ENCODE data around the gene LENEP. TPM values are rescaled to one million over a fixed set of nuclear protein-coding genes. Genes with fewer than 3 reads are reported as not detected.

Gene LENEP
- total and polyA plus RNA-seq, 2 of the 8 experiments (the other 6 are each of a cell fraction or from before 2014, with no cell fraction given), result 1.3 TPM; not detected in 1

GRCh38 chr1:155016231-155016831 lies 22.9 kb downstream of the LENEP start:
- POLR2A ChIA-PET (ENCODE audit: partially characterized antibody), result interaction anchor here (1.0 to 14.8 kb wide), 10 partner anchors 11 to 63 kb away, joined by 3 to 128 read pairs (median 10); partner anchors contain the start of genes ADAM15, CKS1B, DCST1 and DCST2
- Histone ChIP-seq H2BK20ac (ENCODE audit: low read length) (peak overlapping the region; percentile 86), H3K4me1 (replicated peaks in 1 of 4; ENCODE audit: control insufficient read depth in 3 of 4, insufficient read depth in 4 of 4, low read length in 3 of 4) (peaks cover 8 to 29% (median 23%) of the 10 kb centered on the region in 4 experiments), H3K4me2 (ENCODE audit: insufficient read depth in 1 of 2, low read depth in 2 of 2, low read length in 2 of 2) (peak overlapping the region; percentile 4 to 59; a peak in 2 of 4 replicates), H3K14ac (ENCODE audit: insufficient read length) (no peak overlapping the region), H3K4me3 (ENCODE audit: extremely low read depth in 1 of 4, insufficient read depth in 2 of 4, low read depth in 3 of 4, low read length in 4 of 4) (peak overlapping the region in 3 of 4 experiments; percentile 36 to 60 (median 42); a peak in 4 of 8 replicates), H3K4ac (replicated peaks; ENCODE audit: insufficient read length, low read depth, low read length) (no peak overlapping the region), H3K79me1 (ENCODE audit: low read depth, low read length) (peaks cover 3% of the 10 kb centered on the region; the same call in 1 of the 2 replicates), H3K27me3 (replicated peaks in 1 of 4; ENCODE audit: control insufficient read depth in 3 of 4, extremely low read depth in 1 of 4, insufficient read depth in 3 of 4, low read length in 3 of 4) (0 out of 7 replicates have a peak, but pooled peaks cover 0 to 2% (median 0%) of the 10 kb centered on the region in 4 experiments), H3K23ac (ENCODE audit: insufficient read length) (no peak overlapping the region), H2BK5ac (ENCODE audit: low read depth, low read length) (peak overlapping the region; percentile 85; the same call in 1 of the 2 replicates), H3K36me3 (ENCODE audit: control insufficient read depth in 2 of 4, insufficient read depth in 4 of 4, low read length in 3 of 4) (peaks cover 0 to 29% (median 13%) of the 10 kb centered on the region in 4 experiments; a peak in 4 of 8 replicates), H2BK15ac (ENCODE audit: low read length) (peak overlapping the region; percentile 16; the same call in 1 of the 2 replicates), H3K18ac (ENCODE audit: extremely low read depth, low read length) (peak overlapping the region; percentile 83; the same call in 1 of the 2 replicates), H4K8ac (ENCODE audit: extremely low read depth, insufficient read depth, low read length) (no peak overlapping the region), H2BK120ac (replicated peaks; ENCODE audit: low read depth, low read length) (no peak overlapping the region), H3K56ac (replicated peaks; ENCODE audit: insufficient read length, low read depth, low read length) (no peak overlapping the region), H4K5ac (ENCODE audit: insufficient read length, low read depth, low read length) (no peak overlapping the region), H3K9me3 (ENCODE audit: insufficient read depth in 2 of 2, low read depth in 1 of 2, low read length in 1 of 2) (no peaks in the 10 kb centered on the region), H4K20me1 (replicated peaks in 1 of 2; ENCODE audit: control insufficient read depth in 1 of 2, insufficient read depth in 2 of 2, low read length in 2 of 2) (no peaks in the 10 kb centered on the region), H2BK12ac (ENCODE audit: low read depth, low read length) (peak overlapping the region; percentile 81), H3K27ac (ENCODE audit: low read depth, low read length) (peak overlapping the region; percentile 71; the same call in 1 of the 2 replicates), H3K23me2 (ENCODE audit: low read depth, low read length) (no peaks in the 10 kb centered on the region), H2AK5ac (ENCODE audit: low read depth, low read length) (0 out of 2 replicates have a peak overlapping the region, but pooled peaks have one; percentile 32), H3K9ac (replicated peaks in 1 of 4; ENCODE audit: extremely low read depth in 1 of 4, low read depth in 3 of 4, low read length in 3 of 4) (no peak overlapping the region; a peak in 2 of 7 replicates), H4K91ac (replicated peaks; ENCODE audit: insufficient read length, low read length) (peak overlapping the region; percentile 36), H3K79me2 (ENCODE audit: control insufficient read depth in 1 of 2, insufficient read depth in 2 of 2, low read length in 2 of 2) (peaks cover 0 to 9% of the 10 kb centered on the region in 2 experiments; a peak in 2 of 4 replicates), H2AFZ (ENCODE audit: low read length) (no peak overlapping the region)
- CTCF ChIA-PET (ENCODE audit: partially characterized antibody), result interaction anchor here (0.9 to 18.6 kb wide), 17 partner anchors 8 to 75 kb away, joined by 3 to 354 read pairs (median 7); partner anchors contain the start of genes ADAM15, DCST1, DCST2 and EFNA4
- FAIRE-seq (no peak), DNase-seq (ENCODE audit: low read depth in 1 of 2, low spot score in 2 of 2) (no peak)
- WGBS, 2 experiments (ENCODE audit: extremely low coverage in 1 of 2, insufficient coverage in 1 of 2, insufficient read length in 1 of 2, insufficient replicate concordance in 2 of 2, low coverage in 1 of 2, low lambda C conversion rate in 2 of 2, missing lambda C conversion rate in 1 of 2), result 95% methylated on average over 26 of the region's 26 CpGs; no CpG with 5 or more reads in 1 of the 2 experiments
- no peak for TF ChIP-seq TCF12 (IDR thresholded peaks at IDR 0.05; ENCODE audit: low read depth, low read length)
- TF ChIP-seq TAF1 (IDR thresholded peaks at IDR 0.05; ENCODE audit: low read depth, low read length), result no peak
- TF ChIP-seq EZH2 (IDR thresholded peaks at IDR 0.05; ENCODE audit: low read depth, low read length, severe bottlenecking), result no peak
- TF ChIP-seq BCL11A (IDR thresholded peaks at IDR 0.05; ENCODE audit: low read depth in 2 of 2, low read length in 2 of 2), result no peak
- TF ChIP-seq ASH2L (IDR thresholded peaks at IDR 0.05; ENCODE audit: low read length), result no peak
- TF ChIP-seq, protein P1, sequence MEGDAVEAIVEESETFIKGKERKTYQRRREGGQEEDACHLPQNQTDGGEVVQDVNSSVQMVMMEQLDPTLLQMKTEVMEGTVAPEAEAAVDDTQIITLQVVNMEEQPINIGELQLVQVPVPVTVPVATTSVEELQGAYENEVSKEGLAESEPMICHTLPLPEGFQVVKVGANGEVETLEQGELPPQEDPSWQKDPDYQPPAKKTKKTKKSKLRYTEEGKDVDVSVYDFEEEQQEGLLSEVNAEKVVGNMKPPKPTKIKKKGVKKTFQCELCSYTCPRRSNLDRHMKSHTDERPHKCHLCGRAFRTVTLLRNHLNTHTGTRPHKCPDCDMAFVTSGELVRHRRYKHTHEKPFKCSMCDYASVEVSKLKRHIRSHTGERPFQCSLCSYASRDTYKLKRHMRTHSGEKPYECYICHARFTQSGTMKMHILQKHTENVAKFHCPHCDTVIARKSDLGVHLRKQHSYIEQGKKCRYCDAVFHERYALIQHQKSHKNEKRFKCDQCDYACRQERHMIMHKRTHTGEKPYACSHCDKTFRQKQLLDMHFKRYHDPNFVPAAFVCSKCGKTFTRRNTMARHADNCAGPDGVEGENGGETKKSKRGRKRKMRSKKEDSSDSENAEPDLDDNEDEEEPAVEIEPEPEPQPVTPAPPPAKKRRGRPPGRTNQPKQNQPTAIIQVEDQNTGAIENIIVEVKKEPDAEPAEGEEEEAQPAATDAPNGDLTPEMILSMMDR (IDR thresholded peaks at IDR 0.05; ENCODE audit: control extremely low read depth in 1 of 3, insufficient read depth in 1 of 3, low read depth in 1 of 3, low read length in 3 of 3), result no peak
- TF ChIP-seq FOSL1 (IDR thresholded peaks at IDR 0.05; ENCODE audit: insufficient read depth, low read depth, low read length), result no peak
- no peak for TF ChIP-seq ATF3 (IDR thresholded peaks at IDR 0.05; ENCODE audit: insufficient read depth, low read depth, low read length)
